22Rv1 (cell line): ENCODE data around the gene PTPRQ.

Experiments used
- CTCF ChIP-seq: fragments of 450-650 bp; IDR thresholded peaks from 2 replicates; pipeline ENCODE4 v1.5.1; 2017; ENCODE audit warnings: mild to moderate bottlenecking
- ZFX ChIP-seq: fragments of 450-650 bp; IDR thresholded peaks from 2 replicates; pipeline ENCODE4 v1.6.1; 2017; ENCODE audit warnings: antibody characterized with exemption, borderline replicate concordance

GRCh38 chr12:80493466-80493865 is 49.4 kb downstream of the PTPRQ start:
- no peak for TF ChIP-seq CTCF
- TF ChIP-seq ZFX = no peak
